Breast epithelium (tissue), 4 donors: ENCODE data around the gene TRMT11. TPM values are rescaled to one million over a fixed set of nuclear protein-coding genes. Genes with fewer than 3 reads are reported as not detected.

Experiments used
- DNase-seq, 2 donors: peaks; one replicate each; pipeline ENCODE4 v3.0.0-alpha.2; 2019; ENCODE audit warnings: low spot score in 2 of 2
- H3K27ac ChIP-seq, 2 donors: fragments of 200-600 bp; sonication (generic) in 1 of 2; one replicate each; pipeline ENCODE4 v1.5.1; 2016 to 2019; ENCODE audit warnings: mild to moderate bottlenecking in 1 of 2
- H3K27me3 ChIP-seq, 2 donors: fragments of 200-600 bp; sonication (generic) in 1 of 2; one replicate each; pipeline versions ENCODE4 v1.5.1 to v1.6.0; 2017 to 2019; ENCODE audit warnings: control low read depth in 1 of 2, mild to moderate bottlenecking in 1 of 2
- H3K36me3 ChIP-seq: fragments of 200-600 bp; one replicate; pipeline ENCODE4 v1.5.1; 2019
- H3K4me1 ChIP-seq, 2 donors: fragments of 200-600 bp; sonication (generic); one replicate each; pipeline ENCODE4 v1.5.1; 2016 to 2019; ENCODE audit warnings: control low read depth in 1 of 2
- H3K4me3 ChIP-seq, 3 donors: fragments of 200-600 bp; sonication (generic); 1 replicate in 2 of 3; 2 replicates in 1 of 3; pipeline ENCODE4 v1.5.1; 2016 to 2019; ENCODE audit warnings: mild to moderate bottlenecking in 3 of 3, moderate library complexity in 2 of 3
- H3K9me3 ChIP-seq, 2 donors: fragments of 200-600 bp; sonication (generic) in 1 of 2; one replicate each; pipeline ENCODE4 v1.5.1; 2016 to 2019; ENCODE audit warnings: control low read depth in 1 of 2
- POLR2A ChIP-seq: fragments of 450-650 bp; IDR thresholded peaks from one replicate; pipeline ENCODE4 v1.6.1; 2016; ENCODE audit warnings: antibody characterized with exemption, mild to moderate bottlenecking, moderate library complexity
- POLR2AphosphoS5 ChIP-seq, 3 donors: sonication (generic); formaldehyde crosslinking; IDR thresholded peaks; one replicate each; pipeline ENCODE4 v1.6.1; 2017; ENCODE audit warnings: antibody characterized with exemption in 3 of 3
- intact Hi-C: fragments of 100-400 bp; cut with DNase I; formaldehyde crosslinking; loops from one replicate; pipeline ENCODE4 v1.15.1; 2023; ENCODE audit warnings: low total_unique reads
- total RNA-seq, 3 donors: library from RNA; depleted of rRNA; stranded (reverse); fragments of >200 nt; gene quantifications; one replicate each; pipeline ENCODE4 v1.1.0, GENCODE V29; 2016
- TF ChIP-seq, protein P1 (sequence below), 3 donors: fragments of 450-650 bp; IDR thresholded peaks; one replicate each; pipeline ENCODE4 v1.5.1; 2016 to 2017; ENCODE audit warnings: antibody characterized with exemption in 3 of 3, mild to moderate bottlenecking in 3 of 3, moderate library complexity in 3 of 3

The TRMT11 gene
- total RNA-seq, 3 donors from 2014 or later = 17.3 to 48.3 (median 39.7) TPM

DNA sequence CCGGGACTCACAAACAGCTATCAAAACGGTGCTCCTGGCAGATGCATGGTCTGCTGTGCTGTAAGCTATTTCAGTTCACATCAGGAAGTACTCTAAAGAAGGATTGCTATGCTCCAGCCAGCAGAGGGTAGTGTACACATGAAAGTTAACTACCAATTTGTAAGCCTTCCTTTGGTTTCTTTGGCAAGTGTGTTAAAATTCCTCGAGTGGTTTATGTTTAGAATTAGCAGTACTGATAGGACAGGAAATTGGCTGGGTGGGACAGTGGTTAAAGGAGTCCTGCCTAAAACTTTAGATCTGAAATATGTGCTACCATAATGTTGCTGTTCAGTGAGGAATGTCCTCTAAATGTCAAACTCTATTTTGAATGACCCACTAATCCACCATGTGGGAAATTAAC, 47.4 kb downstream of the TRMT11 start:
- Histone ChIP-seq H3K36me3 (no peaks in the 10 kb centered on the region), H3K4me3 (no peak overlapping the region), H3K27me3 (no peaks in the 10 kb centered on the region), H3K9me3 (no peaks in the 10 kb centered on the region), H3K27ac (no peak overlapping the region), H3K4me1 (no peaks in the 10 kb centered on the region)
- intact Hi-C loops = loop anchor here (2.0 kb wide), 1 partner anchor 35 kb away; no protein-coding TSS in a partner anchor
- TF ChIP-seq POLR2A (no peak), POLR2AphosphoS5 (IDR thresholded peaks at IDR 0.05) (no peak)
- TF ChIP-seq, protein P1, sequence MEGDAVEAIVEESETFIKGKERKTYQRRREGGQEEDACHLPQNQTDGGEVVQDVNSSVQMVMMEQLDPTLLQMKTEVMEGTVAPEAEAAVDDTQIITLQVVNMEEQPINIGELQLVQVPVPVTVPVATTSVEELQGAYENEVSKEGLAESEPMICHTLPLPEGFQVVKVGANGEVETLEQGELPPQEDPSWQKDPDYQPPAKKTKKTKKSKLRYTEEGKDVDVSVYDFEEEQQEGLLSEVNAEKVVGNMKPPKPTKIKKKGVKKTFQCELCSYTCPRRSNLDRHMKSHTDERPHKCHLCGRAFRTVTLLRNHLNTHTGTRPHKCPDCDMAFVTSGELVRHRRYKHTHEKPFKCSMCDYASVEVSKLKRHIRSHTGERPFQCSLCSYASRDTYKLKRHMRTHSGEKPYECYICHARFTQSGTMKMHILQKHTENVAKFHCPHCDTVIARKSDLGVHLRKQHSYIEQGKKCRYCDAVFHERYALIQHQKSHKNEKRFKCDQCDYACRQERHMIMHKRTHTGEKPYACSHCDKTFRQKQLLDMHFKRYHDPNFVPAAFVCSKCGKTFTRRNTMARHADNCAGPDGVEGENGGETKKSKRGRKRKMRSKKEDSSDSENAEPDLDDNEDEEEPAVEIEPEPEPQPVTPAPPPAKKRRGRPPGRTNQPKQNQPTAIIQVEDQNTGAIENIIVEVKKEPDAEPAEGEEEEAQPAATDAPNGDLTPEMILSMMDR (IDR thresholded peaks at IDR 0.05) = peak in 2 of 3 donors; percentile 52 to 56
- peak in 1 of 2 donors; percentile 19 for DNase-seq

DNA sequence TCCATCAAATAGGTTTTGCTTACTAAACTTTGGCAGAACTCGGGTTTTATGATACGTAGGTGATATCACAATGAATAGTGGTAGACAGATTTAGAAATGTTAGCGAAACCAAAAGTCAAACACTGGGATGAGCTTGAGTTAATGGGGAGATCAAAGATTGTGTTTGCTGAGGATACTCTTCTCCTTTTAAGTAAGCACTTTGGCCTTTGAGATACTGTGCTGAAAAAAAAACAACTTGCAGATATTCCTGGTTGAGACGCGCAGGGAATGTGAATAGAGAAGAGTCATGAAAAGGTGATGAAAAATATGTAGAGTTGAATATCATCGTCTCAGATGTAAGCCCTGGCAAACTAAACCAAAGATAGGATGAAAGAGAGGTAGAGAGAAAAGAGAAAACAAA, 48.3 kb downstream of the TRMT11 start:
- intact Hi-C loops = no loop called here
- no peaks in the 10 kb centered on the region for H3K27me3 ChIP-seq
- no peak overlapping the region for H3K27ac ChIP-seq
- no peak overlapping the region for H3K4me3 ChIP-seq
- no peak for DNase-seq
- H3K4me1 ChIP-seq = no peaks in the 10 kb centered on the region
- TF ChIP-seq, protein P1 (IDR thresholded peaks at IDR 0.05) = no peak
- TF ChIP-seq POLR2A = no peak
- no peak for TF ChIP-seq POLR2AphosphoS5 (IDR thresholded peaks at IDR 0.05)
- H3K9me3 ChIP-seq = no peaks in the 10 kb centered on the region
- no peaks in the 10 kb centered on the region for H3K36me3 ChIP-seq

DNA sequence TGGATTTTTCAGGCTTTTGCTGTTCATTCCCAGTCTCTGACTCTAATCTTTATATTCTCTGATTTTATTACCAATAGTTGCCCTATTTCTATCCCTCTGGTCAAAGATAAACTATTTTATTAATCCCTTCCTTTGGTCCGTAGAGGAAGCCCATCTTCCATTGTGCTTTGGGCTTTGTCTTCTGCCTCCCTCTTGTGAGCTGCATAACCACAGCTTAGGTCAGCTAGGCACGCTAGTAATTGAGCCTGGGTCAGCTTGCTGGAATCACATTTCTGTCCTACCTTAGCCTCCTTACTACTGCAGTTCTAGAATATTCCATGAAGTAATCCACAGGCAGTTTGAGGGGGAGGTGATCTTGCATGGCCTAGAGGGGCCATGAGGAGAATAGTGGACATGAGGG, 49.4 kb downstream of the TRMT11 start:
- no peaks in the 10 kb centered on the region for H3K27me3 ChIP-seq
- H3K4me1 ChIP-seq = no peaks in the 10 kb centered on the region
- intact Hi-C loops = no loop called here
- DNase-seq = no peak
- TF ChIP-seq POLR2AphosphoS5 (IDR thresholded peaks at IDR 0.05) = no peak
- no peak for TF ChIP-seq POLR2A
- TF ChIP-seq, protein P1 (IDR thresholded peaks at IDR 0.05) = no peak
- H3K36me3 ChIP-seq = no peaks in the 10 kb centered on the region
- no peaks in the 10 kb centered on the region for H3K9me3 ChIP-seq
- H3K4me3 ChIP-seq = no peak overlapping the region
- H3K27ac ChIP-seq = no peak overlapping the region

DNA sequence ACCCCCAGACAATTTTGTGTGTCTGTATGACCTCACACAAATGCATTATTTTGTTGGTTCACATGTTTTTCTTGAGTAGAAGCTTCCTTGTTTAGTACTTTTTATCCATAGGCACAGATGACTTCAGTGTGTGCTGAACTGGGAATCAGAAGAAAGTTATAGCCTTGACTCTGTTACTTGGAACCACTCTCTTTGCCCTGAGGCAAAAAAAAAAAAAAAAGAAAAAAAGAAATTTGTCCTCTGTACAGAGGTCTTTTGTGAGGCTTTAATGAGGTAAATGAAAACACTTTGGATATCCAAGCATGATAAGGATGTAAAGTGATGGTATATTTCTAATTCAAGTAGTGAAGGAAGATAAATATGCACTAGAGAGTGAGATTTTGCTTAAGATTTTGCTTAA, 51.9 kb downstream of the TRMT11 start:
- Histone ChIP-seq H3K9me3 (no peaks in the 10 kb centered on the region), H3K27me3 (no peaks in the 10 kb centered on the region), H3K36me3 (no peaks in the 10 kb centered on the region), H3K4me3 (no peak overlapping the region), H3K27ac (no peak overlapping the region), H3K4me1 (no peaks in the 10 kb centered on the region)
- TF ChIP-seq POLR2A (no peak), POLR2AphosphoS5 (IDR thresholded peaks at IDR 0.05) (no peak)
- TF ChIP-seq, protein P1 (IDR thresholded peaks at IDR 0.05) = no peak
- intact Hi-C loops = no loop called here
- no peak for DNase-seq

DNA sequence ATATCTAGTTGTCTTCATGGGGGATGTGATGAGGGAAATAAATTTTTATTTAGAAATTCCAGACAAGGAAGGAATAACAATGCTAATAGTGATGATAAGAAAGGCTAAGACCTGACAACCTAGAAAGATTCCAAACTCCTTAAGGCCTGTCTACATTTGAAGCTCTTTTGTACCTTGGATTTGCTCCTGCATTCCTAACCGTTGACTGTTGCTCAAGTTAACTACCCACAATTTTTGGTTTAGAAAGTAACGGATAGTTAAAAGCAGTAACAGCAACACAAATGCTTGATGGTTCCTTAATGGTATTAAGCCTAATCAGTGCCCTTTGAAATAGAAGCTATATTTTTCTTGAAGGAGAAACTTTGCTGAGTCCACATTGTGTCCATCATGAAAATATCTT, 52.9 kb downstream of the TRMT11 start:
- no peaks in the 10 kb centered on the region for H3K4me1 ChIP-seq
- no peaks in the 10 kb centered on the region for H3K27me3 ChIP-seq
- TF ChIP-seq POLR2AphosphoS5 (IDR thresholded peaks at IDR 0.05) = no peak
- TF ChIP-seq, protein P1 (IDR thresholded peaks at IDR 0.05) = no peak
- no peak for TF ChIP-seq POLR2A
- H3K4me3 ChIP-seq = no peak overlapping the region
- peak overlapping the region in 1 of 2 donors; percentile 65 for H3K27ac ChIP-seq
- DNase-seq = no peak
- intact Hi-C loops = no loop called here
- no peaks in the 10 kb centered on the region for H3K9me3 ChIP-seq
- no peaks in the 10 kb centered on the region for H3K36me3 ChIP-seq
